Coronary artery (tissue), 2 donors: ENCODE results near the gene CAPN10.

Experiments
- DNase-seq: peaks from one replicate; pipeline ENCODE4 v3.0.0-alpha.2; 2017; ENCODE audit warnings: low spot score
- H3K27ac ChIP-seq, 2 donors: fragments of 200-600 bp; sonication (generic); one replicate each; pipeline ENCODE4 v1.5.1; 2016 to 2019
- H3K4me3 ChIP-seq: fragments of 200-600 bp; sonication (generic); 2 replicates; pipeline ENCODE4 v1.5.1; 2016; ENCODE audit warnings: mild to moderate bottlenecking, moderate library complexity
- TF ChIP-seq, protein P1 (sequence below): fragments of 200-600 bp; sonication (generic); IDR thresholded peaks from one replicate; pipeline ENCODE4 v1.5.1; 2019; ENCODE audit warnings: antibody characterized with exemption

The CAPN10 gene

DNA sequence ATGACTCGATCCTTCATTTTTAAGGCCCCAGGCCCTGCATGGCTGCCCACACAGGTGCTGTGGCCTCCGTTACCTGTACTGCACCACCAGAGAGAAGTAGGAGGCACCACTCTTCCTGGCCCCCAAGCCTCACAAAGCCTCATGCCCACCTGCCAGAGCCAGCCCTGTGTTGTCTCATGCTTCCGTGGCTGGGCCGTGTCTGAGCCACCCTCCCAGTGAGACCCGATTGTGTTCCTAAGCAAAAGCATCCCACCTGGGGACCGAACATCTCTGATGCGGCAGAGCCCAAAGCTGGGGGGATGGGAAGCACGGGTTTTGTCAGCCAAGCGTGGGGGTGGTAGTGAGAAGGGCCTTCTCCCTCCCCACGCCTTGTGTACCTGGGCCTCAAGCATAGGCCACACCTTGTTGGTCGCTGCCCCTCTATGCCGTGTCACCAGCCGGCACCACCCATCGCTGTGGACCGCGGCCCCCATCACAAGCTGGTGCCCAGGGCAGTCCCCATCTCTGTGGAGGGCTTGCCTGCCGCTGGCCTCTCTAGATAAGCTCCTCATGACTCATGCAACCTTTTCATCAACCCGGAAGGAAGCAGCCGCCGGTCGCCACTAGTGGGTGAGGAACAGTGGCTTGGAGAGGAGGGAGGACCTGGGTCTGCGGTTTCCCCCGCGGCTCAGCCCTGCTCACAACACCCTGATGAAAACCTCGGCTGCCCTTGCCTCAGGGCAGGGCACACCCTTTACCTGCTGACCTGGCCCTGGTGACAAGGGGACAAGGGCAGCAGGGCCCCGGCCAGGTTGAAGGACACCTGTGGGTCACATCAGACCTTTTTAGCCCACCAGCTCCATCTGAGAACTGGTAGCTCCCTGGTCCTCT, 21.0 kb upstream of the CAPN10 start:
- DNase-seq: peak; percentile 88
- H3K4me3 ChIP-seq: peak overlapping the region; percentile 79
- H3K27ac ChIP-seq: peak overlapping the region; percentile 51 to 99
- TF ChIP-seq, protein P1, sequence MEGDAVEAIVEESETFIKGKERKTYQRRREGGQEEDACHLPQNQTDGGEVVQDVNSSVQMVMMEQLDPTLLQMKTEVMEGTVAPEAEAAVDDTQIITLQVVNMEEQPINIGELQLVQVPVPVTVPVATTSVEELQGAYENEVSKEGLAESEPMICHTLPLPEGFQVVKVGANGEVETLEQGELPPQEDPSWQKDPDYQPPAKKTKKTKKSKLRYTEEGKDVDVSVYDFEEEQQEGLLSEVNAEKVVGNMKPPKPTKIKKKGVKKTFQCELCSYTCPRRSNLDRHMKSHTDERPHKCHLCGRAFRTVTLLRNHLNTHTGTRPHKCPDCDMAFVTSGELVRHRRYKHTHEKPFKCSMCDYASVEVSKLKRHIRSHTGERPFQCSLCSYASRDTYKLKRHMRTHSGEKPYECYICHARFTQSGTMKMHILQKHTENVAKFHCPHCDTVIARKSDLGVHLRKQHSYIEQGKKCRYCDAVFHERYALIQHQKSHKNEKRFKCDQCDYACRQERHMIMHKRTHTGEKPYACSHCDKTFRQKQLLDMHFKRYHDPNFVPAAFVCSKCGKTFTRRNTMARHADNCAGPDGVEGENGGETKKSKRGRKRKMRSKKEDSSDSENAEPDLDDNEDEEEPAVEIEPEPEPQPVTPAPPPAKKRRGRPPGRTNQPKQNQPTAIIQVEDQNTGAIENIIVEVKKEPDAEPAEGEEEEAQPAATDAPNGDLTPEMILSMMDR: no peak

DNA sequence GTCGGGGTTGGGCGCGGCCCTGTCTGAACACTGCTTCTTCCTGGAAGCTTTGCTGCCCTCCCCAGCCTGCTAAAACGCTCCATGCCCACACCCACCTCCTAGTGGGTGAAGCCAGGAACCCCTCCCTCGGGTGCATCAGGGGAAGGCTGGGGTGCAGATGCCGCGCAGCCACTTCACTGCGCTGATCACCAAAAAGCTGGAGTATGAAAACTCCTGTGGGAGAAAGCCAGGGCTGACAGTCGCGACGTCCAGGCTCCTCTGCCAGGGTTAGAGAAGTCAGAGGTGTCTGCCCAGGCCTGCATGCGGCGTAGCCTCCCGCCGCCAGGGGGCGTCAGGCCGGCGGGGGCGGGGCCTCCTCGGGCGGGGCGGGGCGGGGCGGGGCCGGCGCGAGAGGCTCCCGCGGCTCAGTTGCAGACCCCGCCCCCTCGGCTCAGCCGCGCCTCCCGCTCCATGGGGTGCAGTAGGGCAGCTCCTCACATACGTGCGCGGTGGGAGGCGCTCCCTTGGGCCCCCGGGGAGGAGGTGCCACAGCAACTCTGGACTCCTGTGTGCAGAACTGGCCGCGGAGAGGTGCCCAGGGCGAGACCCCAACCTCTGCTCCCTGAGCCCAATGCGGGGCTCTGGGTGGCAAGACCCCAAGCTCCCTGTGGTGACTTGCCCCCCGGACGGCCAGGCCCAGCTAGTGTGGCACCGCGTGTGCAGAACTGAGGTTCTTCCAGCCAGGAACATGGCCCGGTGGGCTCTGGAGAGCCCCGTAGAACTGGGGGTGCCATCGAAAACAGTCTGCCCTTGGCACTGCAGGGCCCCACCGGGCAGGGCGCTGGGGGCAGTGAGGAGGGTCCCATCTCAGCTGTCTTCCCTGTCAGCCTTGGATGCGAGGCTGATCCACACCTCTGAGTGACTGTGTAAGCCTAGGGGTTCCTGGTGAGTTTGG, 20.1 kb upstream of the CAPN10 start:
- TF ChIP-seq, protein P1: peak; percentile 95
- H3K27ac ChIP-seq: peak overlapping the region; percentile 92 to 99
- peak overlapping the region; percentile 79 for H3K4me3 ChIP-seq
- DNase-seq: peak; percentile 95

DNA sequence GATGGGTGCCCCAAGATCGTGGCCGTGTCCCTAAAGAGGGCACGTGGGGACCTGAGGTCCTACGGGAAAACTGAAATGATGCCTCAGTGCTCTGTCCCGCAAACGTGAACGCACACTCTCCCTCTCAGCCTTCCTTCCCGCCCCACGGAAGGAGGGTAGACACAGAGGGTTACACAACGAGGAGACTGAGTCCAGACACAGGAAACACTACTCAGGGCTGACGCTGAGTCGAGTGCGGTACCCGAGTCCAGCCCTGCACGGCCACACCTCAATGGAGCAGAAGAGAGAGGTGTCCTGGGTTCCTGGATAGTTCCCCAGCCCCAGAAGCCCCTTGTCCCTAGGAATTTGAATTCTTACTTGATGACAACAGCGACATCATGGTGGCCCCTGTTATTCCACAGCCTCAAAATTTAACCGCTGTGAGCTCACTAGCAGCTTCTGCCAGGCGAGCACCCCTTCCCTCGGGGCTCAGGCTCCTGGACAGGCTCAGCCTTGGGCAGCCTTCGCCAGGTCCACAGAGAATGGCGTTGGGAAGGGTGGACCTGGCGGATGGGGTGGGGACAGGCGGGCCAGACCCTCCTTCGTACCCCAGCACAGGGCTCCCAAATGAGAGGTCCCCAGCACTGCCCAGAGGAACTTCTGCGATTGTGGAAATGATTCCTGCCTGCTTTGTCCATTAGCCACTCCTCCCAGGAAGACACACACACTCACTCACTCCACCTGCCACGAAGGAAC, 19.2 kb upstream of the CAPN10 start:
- TF ChIP-seq, protein P1: no peak
- Histone ChIP-seq H3K27ac (peak overlapping the region; percentile 92 to 99), H3K4me3 (peak overlapping the region; percentile 79)
- DNase-seq: no peak

DNA sequence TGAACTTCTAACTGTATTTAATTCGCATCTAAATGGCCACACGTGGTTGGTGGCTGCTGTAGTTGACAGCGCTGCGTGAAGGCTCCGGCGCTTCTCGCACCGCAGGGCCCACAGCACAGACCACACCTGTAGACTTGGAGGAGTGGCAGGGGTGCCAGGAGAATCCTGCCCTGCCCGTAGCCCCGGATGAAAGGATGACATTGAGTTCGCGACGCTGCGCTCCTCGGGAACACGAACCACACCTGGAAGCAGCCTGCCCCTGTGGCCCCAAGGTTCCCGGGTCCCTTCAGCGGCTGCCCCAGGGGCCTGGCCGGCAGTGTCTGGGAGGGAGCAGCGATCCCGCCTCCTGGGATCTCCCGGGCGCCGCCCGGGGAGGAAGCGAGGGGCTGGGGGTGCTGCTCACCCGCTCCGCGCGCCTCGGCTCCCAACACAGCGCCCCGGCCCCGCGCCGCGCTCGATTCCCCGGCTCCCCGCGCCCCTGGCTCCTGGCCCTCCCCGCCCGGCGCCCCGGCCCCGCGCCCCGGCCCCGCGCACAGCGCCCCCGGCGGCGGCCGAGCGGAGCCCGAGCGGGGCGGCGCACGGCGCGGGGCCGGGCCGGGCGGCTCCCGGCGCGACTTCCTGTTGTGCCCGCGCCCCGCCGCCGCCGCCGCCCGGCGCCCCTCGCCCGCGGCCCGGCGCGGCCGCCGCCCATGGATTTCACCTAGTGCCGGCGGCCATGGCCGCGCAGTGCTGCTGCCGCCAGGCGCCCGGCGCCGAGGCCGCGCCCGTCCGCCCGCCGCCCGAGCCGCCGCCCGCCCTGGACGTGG, 18.5 kb upstream of the CAPN10 start, which contains the start of gene RNPEPL1:
Gene RNPEPL1 (plus strand): TSS at position 613 of the 806 bp plus-strand sequence. CDS start 103 bp downstream, at position 716.
- DNase-seq: no peak
- TF ChIP-seq, protein P1: no peak
- Histone ChIP-seq H3K4me3 (peak within 1 kb of the TSS; percentile 79), H3K27ac (peak within 1 kb of the TSS; percentile 92 to 99)

DNA sequence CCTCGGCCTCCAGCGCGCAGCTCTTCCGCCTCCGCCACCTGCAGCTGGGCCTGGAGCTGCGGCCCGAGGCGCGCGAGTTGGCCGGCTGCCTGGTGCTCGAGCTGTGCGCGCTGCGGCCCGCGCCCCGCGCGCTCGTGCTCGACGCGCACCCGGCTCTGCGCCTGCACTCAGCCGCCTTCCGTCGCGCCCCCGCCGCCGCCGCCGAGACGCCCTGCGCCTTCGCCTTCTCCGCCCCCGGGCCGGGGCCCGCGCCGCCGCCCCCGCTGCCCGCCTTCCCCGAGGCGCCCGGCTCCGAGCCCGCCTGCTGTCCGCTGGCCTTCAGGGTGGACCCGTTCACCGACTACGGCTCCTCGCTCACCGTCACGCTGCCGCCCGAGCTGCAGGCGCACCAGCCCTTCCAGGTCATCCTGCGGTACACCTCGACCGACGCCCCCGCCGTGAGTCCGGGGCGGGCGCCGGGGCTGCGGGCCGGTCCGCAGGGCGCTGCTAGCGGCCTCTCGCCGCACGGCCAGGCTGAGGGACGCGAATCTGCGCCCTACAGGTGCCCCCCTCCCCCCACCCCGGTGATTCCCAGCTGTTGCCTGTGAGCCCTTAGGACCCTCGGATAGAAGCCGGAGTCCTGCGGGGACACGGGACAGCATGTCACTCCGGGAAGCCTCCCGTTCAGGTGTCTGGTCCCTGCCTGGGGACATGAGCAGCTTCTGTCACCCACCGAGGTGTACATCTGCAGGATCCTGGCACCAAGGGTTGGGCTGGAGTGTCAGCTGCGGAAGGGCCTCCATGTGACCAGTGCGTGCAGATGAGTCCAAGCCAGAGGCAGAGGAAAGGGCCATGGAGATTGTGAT, 17.6 kb upstream of the CAPN10 start:
- H3K4me3 ChIP-seq: peak overlapping the region; percentile 79
- TF ChIP-seq, protein P1: no peak
- peak overlapping the region in 1 of 2 donors; percentile 99 for H3K27ac ChIP-seq
- no peak for DNase-seq
